Cortex of kidney (tissue), 1 donor: ENCODE results near the gene DNAJC3.
"Not testable (repeated sequence)": the region's sequence is repeated elsewhere in the genome, so short reads cannot be mapped to it uniquely, and the experiment has no call there.

Experiments used
- DNase-seq: peaks from one replicate; lab custom pipeline; 2025; lab: John Stamatoyannopoulos, UW

Gene DNAJC3

DNA sequence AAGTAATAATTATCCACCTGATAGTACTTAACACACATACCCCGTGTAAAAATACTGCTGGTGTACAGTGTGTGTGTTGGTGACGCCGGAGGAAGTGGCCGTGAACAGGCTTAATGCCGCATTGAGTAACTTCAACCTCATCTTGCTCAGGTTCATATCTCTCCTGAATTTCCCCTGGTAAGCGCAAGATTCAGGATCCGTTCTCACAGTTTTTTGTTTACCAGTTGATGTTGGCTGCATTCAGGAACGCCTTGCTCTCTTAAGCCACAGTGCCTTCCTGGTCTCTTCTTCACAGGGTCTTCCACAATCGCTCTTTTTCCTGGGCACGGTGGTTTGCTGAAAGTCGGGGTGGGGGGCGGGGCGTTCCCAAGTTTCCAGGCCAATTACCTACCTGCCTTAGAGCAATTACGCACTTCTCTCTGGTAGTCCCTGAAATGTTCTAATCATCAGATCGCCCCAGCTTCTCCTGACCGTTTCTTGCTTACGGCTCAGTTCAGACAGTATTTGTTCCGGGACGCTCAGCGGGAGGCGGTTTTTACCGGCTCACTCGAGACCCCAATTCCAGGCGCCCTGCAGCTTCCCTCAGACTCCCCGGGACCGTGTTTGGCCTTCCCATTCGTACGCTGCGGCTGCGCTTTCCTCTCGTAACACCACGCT lies 706 bp upstream of the DNAJC3 start:
- no peak for DNase-seq

DNA sequence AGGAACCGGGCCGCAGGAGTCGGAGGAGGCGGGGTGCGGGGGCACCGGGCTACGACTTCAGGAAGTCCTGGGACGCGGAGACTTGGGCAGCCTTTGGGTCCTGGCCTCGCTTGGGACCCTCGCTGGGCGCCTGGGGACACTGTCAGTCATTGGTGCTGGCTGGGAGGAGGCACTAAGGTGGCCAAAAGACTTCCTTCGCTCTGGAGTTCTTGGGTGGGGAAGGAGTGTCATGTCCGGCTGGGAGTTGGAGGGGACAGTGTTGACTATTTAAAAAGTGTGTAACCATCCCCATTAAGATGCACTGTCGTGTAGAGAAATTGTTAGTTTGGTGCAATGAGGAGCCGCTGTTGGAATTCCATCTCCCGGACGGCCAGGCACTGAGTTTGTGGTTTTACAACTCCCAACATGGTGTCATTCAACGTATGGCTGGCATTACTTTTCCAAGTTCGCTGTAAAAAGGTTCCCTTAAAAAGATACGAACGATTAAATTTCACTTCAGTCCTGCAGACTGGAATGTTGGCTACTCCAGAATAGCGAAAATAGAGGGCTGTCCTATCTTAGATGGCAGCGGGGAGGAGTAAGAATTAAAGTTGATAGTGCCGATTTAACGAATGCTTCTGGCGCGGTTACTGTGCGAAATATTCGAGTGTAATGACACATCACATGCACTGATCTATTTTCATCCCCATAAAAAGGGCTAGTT lies 776 bp downstream of the DNAJC3 start:
- no peak for DNase-seq

DNA sequence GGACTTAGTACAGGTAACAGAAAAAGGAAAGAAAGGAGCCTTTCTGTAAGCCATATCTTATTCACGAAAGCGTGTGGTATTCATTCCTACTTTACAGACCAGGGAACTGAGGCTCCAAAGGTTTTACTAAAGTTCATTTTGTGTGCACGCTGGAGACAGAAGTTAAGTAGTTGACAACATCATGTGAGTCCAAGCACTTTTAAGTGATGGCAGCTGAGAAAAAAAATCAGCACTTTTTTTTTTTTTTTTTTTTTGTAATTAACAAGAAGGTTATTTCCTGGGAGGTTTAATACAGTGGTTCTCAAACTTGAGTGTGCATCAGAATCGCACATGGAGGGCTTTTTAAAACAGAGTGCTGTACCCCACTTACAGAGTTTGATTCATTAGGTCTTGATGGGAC lies 2.0 kb downstream of the DNAJC3 start:
- DNase-seq = no peak

DNA sequence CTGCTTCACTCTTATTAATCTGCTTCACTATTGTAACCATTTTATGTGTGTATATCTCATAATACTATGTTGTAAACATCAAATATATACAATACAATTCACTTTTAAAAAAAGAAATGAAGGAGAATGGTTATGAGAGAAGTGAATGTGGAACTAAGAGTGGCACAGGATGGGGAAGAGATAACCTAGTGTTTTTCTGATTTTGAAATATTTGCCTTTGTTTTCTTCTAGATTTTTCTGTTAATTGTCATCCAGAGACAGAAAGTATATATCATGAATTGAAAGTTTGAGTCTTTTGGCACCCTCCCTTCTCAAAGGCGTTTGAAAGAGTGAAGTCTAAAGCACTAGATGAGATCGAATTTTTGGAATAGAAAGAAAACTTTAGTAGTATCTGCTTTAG lies 2.8 kb downstream of the DNAJC3 start:
- no peak for DNase-seq

DNA sequence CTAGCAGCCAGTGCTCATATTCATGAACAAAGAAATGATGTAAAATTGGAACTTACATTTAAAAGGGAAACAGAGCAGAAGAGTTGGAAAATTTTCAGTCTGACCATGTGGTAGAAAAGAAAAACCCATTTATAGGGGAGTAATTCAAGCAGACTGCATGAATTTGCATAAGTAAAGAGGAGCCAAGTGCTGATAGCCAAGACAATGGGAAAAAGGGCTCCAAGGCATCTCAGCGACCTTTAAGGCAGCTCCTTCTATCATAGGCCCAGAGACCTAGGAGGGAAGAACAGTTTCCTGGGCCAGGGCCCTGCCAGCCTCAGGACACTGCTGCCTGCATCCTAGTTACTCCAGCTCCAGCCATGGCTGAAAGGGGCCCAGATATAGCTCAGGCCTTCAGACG lies 7.5 kb downstream of the DNAJC3 start:
- no peak for DNase-seq

DNA sequence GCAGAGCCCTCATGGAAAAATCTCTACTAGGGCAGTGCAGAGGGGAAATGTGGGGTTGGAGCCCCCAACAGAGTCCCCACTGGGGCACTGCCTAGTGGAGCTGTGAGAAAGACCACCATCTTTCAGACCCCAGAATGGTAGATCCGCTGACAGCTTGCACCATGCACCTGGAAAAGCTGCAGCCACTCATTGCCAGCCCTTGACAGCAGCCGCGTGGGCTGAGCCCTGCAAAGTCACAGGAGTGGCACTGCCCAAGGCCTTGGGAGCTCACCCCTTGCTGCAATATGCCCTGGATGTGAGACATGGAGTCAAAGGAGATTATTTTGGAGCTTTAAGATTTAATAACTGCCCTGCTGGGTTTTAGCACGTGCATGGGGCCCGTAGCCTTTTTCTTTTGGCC lies 8.0 kb downstream of the DNAJC3 start:
- DNase-seq = not testable (repeated sequence)

DNA sequence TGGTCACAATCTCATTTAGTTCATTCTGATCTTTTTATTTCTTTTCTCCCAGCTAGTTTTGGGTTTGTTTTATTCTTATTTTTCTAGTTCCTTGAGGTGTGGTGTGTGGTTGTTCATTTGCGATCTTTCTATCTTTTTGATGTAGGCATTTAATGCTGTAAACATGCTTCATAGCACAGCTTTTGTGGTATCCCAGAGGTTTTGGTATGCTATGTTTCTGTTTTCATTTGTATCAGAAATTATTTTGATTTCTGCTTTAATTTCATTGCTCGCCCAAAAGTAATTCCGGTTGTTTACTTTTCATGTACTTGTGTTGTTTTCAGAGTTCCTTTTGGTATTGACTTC lies 12.6 kb downstream of the DNAJC3 start:
- no peak for DNase-seq

DNA sequence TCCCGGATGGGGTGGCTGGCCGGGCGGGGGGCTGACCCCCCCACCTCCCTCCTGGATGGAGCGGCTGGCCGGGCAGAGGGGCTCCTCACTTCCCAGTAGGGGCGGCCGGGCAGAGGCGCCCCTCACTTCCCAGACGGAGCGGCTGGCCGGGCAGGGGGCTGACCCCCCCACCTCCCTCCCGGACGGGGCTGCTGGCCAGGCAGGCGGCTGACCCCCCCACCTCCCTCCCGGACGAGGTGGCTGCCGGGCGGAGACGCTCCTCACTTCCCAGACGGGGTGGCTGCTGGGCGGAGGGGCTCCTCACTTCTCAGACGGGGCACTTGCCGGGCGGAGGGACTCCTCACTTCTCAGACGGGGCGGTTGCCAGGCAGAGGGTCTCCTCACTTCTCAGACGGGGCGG lies 14.0 kb downstream of the DNAJC3 start:
- not testable (repeated sequence) for DNase-seq

DNA sequence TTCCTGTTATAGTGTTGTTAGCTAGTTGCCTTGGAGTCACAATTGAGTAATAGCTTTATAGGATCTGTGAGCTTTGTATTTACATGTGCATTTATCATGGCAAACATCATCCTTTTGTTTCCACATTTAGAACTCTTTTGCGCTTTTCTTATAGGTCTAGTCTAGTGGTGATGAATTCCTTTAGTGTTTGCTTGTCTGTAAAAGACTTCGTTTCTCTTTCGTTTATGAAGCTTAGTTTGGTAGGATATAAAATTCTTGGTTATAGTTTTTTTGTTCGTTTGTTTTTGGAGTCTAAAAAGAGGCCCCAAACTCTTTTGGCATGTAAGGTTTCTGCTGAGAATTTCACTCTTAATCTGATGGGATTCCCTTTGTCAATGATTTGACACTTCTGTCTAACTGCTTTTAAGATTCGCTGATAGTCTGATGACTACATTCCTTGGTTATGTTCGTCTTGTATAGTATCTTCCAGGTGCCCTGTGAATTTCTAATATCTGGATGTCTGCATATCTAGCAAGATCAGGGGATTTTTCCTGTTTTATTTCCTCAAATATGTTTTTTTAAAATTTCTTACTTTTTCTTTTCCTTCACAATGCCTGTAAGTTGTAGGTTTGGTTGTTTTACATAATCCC lies 20.2 kb downstream of the DNAJC3 start:
- no peak for DNase-seq

DNA sequence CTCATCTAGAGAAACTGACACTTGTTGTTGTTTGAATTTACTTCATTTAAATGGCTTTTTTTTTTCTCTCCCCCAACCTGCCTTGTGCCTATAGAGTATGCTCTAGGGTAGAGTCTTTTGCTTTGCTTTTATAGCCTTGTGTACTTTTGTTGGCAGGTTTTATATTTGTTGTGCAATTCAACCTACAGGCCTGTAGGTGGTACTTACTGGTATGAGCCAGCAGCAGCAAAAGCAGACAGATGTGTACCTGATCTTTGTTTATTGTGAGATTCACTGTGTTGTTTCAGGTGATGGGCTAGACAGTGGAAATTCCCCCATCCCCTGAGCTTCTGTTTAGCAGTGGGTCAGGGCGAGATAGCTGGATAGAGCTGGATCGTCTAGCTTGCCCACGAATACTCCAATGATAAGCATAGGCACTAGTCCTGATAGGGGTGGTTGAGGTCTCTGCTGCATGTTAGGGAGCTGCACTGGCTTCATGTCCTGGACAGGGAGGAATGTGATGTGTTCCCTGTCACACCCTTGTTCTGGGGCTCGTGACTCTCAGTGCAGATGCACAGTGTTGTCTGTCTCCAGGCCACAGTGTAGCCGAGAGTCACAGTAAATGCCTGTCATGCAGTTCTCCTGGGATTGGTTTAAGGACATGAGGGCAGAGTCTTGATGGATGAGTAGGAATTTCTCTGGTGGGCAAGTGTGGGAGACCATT lies 21.3 kb downstream of the DNAJC3 start:
- no peak for DNase-seq

DNA sequence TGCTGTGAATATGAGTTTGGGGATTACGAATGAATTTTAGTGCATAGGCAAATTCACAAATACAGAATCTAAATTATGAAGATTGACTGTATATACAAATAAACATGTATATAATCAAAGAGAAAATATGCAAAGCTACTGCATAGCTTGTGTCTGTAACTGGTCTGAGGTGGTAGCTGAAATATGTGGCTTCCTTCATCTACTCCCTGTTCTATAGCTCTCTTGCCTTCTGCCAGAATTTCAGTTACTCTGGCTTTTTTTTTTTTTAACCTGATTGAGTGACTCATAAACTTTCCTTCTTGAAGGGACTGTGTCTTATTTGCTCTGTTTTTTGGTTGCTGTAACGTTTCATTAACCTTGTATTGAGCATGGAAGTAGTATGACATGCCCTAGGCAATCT lies 26.6 kb downstream of the DNAJC3 start:
- DNase-seq = no peak

DNA sequence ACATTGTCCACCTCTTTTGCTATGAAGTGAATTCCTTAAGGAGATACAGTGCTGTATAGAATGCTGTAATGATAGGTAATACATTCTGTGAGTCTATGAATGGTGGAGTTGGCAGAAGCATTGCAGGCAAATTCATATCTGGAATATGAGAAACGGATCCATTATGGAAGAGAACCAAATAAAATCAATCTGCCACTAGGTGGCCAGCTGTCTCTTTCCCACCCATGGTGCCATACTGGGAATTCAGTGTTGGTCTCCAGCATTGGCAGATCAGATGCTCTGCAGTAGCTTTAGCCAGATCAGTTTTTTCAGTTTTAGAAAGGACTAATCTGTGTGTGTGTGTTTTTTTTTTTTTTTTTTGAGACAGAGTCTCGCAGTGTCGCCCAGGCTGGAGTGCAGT lies 27.6 kb downstream of the DNAJC3 start:
- DNase-seq = no peak

DNA sequence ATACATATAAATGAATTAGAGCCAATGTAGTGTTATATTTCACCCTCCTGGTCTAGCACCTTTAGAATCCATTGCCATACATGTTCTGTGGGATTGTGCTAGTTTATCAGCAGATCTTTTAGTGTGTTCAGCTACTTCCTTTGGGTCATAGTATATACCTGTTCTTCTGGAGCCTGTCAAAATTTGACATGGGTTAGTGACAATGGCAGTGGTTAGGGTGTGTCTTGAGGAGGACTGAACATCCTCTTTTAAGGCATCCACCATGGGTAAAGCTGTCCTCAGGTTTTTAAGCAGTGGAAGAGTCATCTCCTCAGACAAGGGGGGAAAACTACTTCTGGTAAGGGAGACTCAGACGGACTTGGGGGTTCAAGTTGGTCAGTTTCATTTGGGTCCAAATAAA lies 29.4 kb downstream of the DNAJC3 start:
- DNase-seq = no peak

DNA sequence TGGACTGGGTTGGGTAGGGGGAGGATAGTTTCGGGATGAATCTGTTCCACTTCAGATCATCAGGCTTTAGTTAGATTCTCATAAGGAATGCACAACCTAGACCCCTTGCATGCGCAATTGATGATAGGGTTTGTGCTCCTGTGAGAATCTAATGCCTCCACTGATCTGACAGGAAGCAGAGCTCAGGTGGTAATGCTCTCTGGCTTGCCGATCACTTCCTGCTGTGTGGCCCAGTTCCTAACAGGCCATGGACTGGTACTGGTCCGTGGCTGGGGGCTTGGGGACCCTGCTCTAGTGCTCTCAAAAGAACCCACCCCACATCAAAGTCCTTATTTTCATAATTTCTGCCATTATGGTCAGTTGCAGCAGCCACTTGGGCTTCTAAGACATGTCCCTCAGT lies 30.1 kb downstream of the DNAJC3 start:
- no peak for DNase-seq

DNA sequence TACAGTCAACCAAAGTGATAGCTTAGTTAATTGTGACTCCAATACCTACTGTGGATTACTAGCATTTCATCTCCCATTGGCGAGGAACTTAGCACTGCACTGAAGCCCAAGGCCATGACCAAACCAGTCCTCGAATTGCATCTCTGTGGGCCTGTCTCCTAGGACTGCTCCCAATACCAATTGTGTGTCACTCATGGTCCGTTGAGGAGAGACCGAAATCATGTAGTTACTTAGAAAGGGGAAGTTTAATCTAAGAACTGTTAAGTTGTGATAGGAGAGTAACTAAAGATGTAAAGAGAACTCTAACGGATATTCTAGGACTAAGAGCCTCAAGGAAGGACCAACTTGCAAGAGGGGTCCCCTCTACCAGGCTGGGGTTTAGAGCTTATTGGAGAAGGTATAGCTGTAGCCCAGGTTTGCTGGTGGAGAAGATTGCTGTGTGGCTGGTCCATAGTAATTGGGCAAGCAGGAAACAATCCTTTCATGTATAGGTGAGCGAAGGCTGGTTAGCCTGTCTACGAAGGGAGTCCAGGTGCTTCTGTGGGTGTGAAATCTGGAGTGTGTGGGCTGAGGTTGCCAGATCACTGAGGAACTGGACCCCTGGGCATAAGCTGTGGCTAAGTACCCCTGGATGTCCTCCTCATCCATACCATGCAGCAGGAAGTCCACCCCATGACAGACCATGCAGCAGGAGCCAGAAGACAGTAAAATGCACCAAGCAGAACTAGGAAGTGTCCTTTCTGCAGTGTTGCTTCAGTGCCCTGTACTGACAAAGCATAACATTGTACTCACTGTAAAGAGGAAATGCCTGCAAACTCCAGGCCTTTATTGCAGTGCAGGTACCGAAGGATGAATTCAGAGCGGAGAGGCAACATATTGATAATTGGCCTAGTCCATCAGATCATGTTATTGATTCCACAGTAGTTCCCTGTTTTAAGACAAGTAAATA lies 30.8 kb downstream of the DNAJC3 start:
- no peak for DNase-seq

DNA sequence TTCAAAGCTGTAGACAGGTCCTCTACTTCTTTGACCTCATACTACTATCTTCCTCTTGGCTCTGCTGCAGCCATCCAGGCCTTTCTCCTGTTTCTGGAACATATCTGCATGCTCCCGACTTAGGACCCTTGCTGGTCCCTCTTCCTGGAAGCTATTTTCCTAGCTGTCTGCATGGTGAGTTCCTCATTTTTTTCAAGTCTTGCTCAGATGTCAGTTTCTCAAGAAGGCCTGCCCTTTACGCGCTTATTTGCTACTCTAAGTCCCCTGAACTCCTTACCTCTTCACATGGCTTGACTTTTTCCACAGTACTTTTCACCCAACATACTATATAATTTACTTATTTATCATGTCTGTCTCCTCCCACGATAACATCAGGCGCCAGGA lies 31.4 kb downstream of the DNAJC3 start:
- no peak for DNase-seq

DNA sequence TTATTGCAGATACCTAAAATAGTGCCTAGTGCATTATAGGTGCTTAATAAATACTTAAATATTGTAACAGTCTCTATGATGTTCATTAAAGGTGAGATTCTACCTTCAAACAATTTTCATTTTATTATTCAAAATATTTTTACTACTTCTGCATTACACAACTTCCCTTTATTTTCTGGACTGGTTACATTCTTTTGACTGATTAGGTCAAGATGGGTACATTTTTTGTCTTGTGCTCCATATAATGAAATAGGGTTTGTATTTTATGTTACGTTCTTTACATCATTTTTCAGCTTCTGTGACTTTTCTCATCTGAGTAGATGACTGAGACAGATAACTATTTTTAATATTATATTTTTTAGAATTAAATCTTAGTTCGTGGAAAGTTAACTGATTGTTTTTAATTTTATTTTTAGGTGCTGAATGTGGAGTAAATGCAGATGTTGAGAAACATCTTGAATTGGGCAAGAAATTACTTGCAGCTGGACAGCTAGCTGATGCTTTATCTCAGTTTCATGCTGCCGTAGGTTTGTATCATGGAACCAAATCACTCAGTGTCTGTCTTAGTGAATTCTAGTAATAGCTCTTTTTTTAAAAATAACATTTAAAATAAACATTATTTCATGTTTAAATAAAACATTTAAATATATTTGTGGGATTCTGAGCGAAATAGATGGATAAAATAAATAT lies 32.0 kb downstream of the DNAJC3 start:
- no peak for DNase-seq

DNA sequence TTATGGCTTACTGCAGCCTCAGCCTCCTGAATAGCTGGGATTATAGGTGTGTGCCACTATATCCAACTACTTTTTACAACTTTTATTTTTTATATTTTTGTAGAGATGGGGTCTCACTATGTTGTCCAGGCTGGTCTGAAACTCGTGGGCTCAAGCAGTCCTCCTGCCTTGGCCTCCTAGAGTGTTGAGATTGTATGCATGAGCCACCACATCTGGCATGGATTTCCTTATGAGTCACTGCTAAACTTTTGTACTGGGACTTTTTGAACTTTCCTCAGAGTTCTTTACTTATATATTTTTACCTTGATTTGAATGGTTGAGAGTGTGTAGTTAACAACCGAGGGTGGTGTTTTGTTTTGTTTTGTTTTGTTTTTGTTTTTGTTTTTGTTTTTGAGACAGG lies 33.4 kb downstream of the DNAJC3 start:
- no peak for DNase-seq

DNA sequence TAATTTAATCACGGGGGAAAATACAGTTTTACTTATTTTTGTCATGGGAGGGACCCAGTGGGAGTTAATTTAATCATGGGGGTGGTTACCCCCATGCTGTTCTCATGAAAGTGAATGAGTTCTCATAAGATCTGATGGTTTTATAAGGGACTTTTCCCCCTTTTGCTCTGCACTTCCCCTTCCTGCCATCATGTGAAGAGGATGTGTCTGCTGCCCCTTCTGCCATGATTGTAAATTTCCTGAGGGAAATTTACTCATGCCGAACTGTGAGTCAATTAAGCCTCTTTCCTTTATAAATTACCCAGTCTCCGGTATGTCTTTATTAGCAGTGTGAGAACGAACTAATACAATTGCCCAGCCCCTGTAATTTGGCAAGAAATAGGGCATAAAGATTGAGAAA lies 35.9 kb downstream of the DNAJC3 start:
- DNase-seq = not testable (repeated sequence)

DNA sequence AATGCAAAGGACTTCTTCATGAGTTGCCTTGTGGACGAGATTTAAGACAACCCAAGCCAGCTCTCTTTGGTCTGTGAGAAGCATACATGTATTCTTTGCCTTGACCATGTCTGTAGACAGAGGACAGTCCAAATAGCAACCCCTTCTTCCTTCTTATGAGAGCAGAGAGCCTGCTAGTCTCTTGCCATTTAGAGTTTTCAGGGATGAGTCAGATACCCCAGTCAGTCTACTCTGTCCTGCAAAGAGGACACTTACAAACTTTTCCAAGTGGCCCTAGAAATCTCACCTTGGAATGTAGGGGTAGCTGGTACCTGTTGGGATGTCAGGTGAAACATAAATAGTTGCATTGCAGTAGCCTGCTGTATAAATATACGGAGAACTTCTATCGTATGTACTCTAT lies 36.7 kb downstream of the DNAJC3 start:
- DNase-seq = no peak

DNA sequence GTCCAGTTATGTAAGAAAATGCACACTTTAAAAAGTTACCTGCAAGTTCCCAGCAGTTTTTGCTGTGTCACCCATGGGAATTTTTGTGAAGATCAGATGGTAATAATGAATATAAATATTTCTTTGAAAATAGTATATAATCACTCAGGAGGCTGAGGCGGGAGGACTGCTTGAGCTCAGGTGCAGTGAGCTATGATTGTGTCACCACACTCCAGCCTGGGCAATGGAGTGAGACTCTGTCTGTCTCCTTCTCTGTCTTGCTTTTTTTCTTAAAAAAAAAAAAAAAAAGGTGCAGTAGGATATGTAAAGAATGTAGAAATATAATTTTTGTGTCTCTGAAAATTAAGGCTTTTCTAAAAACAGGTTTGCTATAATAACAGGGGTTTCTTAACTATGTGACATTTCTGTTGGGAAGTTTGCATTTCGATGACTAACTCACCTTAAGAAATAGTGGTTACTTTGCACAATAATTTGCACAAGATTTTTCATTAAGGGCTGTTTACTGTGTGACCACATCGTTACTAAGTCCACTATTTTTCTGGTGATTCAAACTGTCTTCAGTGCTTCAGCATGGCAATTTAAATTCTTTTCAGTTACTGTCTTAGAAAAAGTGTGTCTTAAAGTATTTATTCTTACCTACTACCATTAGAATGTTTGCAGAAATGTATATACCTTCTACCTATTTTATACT lies 37.3 kb downstream of the DNAJC3 start:
- DNase-seq = no peak
